Spleen (tissue), 7 donors: ENCODE measurements around the gene CD302.

ENCODE experiments used
- POLR2AphosphoS5 ChIP-seq, 3 donors: sonication (generic); formaldehyde crosslinking; IDR thresholded peaks; one replicate each; pipeline ENCODE4 v1.5.1; 2017; ENCODE audit warnings: antibody characterized with exemption in 3 of 3
- TF ChIP-seq, protein P1 (sequence below), 11 experiments: fragments of 200-600 bp in 7 of 11; fragments of 450-650 bp in 4 of 11; sonication (generic) in 4 of 11; IDR thresholded peaks in 8 of 11; conservative IDR thresholded peaks in 3 of 11; 1 replicate in 7 of 11; 2 replicates in 4 of 11; pipeline versions ENCODE4 v1.4.0 to v1.8.0; 2016 to 2021; ENCODE audit warnings: antibody characterized with exemption in 11 of 11, inconsistent platforms in 4 of 11, mild to moderate bottlenecking in 1 of 11
- donor health status: DM: no; HTN: no; CAD: no; lungs with moderate emphysema.
- donor health status: DM: no; HTN: no; CAD: no.
- donor health status: DM: no; HTN: no; CAD: no.

DNA sequence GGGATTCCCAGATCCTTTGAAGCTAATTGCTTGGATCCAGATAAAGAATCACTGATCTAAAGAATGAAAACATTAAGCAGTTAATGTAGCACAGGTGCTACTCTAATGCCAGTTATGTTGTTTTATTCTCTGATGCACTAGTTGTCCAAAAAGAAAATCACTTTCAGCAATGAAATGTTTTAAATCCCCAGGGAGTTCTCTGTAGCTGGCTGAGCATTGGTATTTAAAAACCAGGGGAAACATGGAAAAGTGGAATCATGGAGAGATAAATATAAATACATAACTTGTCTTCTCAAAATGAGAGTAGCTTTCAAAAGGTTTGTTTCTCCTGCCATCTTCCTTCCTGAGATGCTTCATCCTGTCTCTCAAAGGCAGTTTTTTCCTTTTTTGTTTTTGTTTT, 37.7 kb downstream of the CD302 start:
- TF ChIP-seq, protein P1, sequence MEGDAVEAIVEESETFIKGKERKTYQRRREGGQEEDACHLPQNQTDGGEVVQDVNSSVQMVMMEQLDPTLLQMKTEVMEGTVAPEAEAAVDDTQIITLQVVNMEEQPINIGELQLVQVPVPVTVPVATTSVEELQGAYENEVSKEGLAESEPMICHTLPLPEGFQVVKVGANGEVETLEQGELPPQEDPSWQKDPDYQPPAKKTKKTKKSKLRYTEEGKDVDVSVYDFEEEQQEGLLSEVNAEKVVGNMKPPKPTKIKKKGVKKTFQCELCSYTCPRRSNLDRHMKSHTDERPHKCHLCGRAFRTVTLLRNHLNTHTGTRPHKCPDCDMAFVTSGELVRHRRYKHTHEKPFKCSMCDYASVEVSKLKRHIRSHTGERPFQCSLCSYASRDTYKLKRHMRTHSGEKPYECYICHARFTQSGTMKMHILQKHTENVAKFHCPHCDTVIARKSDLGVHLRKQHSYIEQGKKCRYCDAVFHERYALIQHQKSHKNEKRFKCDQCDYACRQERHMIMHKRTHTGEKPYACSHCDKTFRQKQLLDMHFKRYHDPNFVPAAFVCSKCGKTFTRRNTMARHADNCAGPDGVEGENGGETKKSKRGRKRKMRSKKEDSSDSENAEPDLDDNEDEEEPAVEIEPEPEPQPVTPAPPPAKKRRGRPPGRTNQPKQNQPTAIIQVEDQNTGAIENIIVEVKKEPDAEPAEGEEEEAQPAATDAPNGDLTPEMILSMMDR (IDR thresholded peaks at IDR 0.05 in 8 of 11, conservative IDR thresholded peaks at IDR 0.05 in 3 of 11): no peak
- TF ChIP-seq POLR2AphosphoS5 (IDR thresholded peaks at IDR 0.05): no peak
